KMS-11 (cell line): ENCODE measurements around the gene ZNF624.

Source experiments
- H2AFZ ChIP-seq: fragments of 200-600 bp; sonication (generic); 2 replicates; pipeline ENCODE4 v1.6.1; 2016; ENCODE audit warnings: antibody characterized with exemption, mixed run types, low read depth
- H3K27ac ChIP-seq: fragments of 200-600 bp; sonication (generic); 2 replicates; pipeline ENCODE4 v1.6.1; 2016; ENCODE audit warnings: mild to moderate bottlenecking, mixed run types
- H3K27me3 ChIP-seq: fragments of 200-600 bp; sonication (generic); 2 replicates; pipeline ENCODE4 v1.6.1; 2017; ENCODE audit warnings: mild to moderate bottlenecking, low read depth, mixed run types, moderate library complexity; ENCODE audit not compliant: insufficient read depth
- H3K36me3 ChIP-seq: fragments of 200-600 bp; sonication (generic); 2 replicates; pipeline ENCODE4 v1.6.1; 2017; ENCODE audit warnings: mild to moderate bottlenecking, mixed run types; ENCODE audit not compliant: insufficient read depth
- H3K4me1 ChIP-seq: fragments of 200-600 bp; sonication (generic); 2 replicates; pipeline ENCODE4 v1.6.1; 2016; ENCODE audit warnings: mild to moderate bottlenecking, low read depth, mixed run types; ENCODE audit not compliant: poor library complexity, severe bottlenecking
- H3K4me2 ChIP-seq: fragments of 200-600 bp; sonication (generic); 2 replicates; pipeline ENCODE4 v1.7.0; 2016; ENCODE audit warnings: mild to moderate bottlenecking, mixed run types
- H3K4me3 ChIP-seq: fragments of 200-600 bp; sonication (generic); IDR thresholded peaks from 2 replicates; pipeline ENCODE4 v1.6.1; 2017; ENCODE audit warnings: low read depth, low read length, mixed read lengths; ENCODE audit not compliant: insufficient read depth
- H3K79me2 ChIP-seq: fragments of 200-600 bp; sonication (generic); 2 replicates; pipeline ENCODE4 v1.6.1; 2016; ENCODE audit warnings: low read depth, mixed run types; ENCODE audit not compliant: insufficient read depth
- H3K9ac ChIP-seq: fragments of 200-600 bp; sonication (generic); 2 replicates; pipeline ENCODE4 v1.6.1; 2016; ENCODE audit warnings: mild to moderate bottlenecking, mixed run types
- H4K20me1 ChIP-seq: fragments of 200-600 bp; sonication (generic); 2 replicates; pipeline ENCODE4 v1.6.1; 2016; ENCODE audit warnings: mild to moderate bottlenecking, mixed run types; ENCODE audit not compliant: insufficient read depth
- TF ChIP-seq, protein P1 (sequence below): fragments of 200-600 bp; sonication (generic); conservative IDR thresholded peaks from 2 replicates; pipeline ENCODE4 v1.6.1; 2017; ENCODE audit warnings: low read depth, mild to moderate bottlenecking, antibody characterized with exemption, low read length, moderate library complexity, mixed read lengths

Gene ZNF624

DNA sequence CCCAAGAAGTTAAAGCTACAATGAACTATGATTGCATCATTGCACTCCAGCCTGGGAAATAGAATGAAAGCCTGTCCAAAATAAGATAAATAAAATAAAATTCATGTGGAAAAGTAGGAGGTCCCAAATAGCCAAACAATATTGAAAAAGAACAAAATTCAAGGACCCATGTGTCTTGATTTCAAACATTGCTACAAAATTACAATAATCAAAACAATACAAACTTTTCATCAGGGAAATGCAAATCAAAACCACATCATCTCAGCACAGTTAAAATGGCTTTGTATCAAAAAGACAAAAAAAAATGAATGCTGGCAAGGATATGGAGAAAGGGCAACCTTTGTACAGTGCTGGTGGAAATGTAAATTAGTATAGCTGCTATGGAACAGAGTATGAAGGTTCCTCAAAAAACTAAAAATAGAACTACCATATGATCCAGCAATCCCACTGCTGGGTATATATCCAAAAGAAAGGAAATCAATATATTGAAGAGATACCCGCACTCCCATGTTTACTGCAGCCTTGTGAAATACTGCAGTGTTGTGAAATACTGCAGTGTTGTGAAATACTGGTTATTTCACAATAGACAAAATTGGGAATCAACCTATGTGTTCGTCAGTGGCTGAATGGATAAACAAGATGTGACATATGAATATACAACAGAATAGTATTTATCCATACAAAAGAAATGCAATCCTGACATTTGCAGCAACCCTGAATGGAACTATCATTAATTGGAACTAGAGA, 60.1 kb downstream of the ZNF624 start:
- no peak overlapping the region for H3K4me3 ChIP-seq
- H2AFZ ChIP-seq, result no peak overlapping the region
- TF ChIP-seq, protein P1, sequence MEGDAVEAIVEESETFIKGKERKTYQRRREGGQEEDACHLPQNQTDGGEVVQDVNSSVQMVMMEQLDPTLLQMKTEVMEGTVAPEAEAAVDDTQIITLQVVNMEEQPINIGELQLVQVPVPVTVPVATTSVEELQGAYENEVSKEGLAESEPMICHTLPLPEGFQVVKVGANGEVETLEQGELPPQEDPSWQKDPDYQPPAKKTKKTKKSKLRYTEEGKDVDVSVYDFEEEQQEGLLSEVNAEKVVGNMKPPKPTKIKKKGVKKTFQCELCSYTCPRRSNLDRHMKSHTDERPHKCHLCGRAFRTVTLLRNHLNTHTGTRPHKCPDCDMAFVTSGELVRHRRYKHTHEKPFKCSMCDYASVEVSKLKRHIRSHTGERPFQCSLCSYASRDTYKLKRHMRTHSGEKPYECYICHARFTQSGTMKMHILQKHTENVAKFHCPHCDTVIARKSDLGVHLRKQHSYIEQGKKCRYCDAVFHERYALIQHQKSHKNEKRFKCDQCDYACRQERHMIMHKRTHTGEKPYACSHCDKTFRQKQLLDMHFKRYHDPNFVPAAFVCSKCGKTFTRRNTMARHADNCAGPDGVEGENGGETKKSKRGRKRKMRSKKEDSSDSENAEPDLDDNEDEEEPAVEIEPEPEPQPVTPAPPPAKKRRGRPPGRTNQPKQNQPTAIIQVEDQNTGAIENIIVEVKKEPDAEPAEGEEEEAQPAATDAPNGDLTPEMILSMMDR, result no peak

DNA sequence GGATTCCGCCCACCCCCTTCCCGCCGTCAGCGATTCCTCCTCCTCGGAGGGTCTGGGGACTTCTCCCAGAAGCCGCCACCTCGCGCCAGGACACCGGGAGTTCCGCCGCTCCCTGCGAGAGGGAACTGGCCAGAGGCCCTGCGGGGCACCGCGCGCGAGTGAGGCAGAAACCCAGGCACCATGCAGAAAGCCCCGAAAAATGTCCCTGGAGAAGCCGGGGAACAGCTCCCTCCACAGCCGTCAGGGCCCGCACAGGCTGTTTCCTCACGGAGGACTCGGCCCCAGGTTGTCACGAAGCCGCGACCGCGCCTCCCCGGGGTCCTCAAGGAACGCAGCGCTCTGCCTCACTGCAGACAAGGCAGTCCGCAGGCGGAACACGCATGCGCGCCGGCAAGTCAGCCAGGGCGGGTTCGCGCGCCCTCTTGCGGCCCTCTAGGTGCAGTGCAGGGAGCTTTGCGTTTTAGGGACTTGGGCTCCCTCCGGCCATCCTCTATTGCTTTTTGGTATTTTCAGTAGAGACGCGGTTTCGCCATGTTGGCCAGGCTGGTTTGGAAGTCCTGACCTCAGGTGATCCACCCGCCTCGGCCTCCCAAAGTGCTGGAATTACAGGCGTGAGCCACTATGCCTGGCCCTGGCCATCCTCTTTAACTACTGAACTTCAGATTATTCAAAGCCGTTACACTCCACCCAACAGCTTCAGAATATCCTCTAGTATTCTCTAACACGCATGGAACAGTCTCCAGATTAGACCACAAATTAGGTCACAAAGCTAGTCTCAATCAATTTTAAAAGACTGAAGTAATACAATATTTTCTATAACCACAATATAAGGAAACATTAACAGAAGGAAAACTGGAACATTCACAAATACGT, 64.3 kb downstream of the ZNF624 start:
- Histone ChIP-seq H3K4me1 (no peaks in the 10 kb centered on the region), H3K79me2 (no peaks in the 10 kb centered on the region)
- TF ChIP-seq, protein P1, result peak; percentile 62

More for the DNA sequence above, 60.1 kb downstream of the ZNF624 start:
- Histone ChIP-seq H3K9ac (no peak overlapping the region), H3K27me3 (no peaks in the 10 kb centered on the region), H3K4me1 (no peaks in the 10 kb centered on the region), H3K36me3 (no peaks in the 10 kb centered on the region), H3K4me2 (no peak overlapping the region), H4K20me1 (no peaks in the 10 kb centered on the region), H3K79me2 (no peaks in the 10 kb centered on the region), H3K27ac (no peak overlapping the region)

DNA sequence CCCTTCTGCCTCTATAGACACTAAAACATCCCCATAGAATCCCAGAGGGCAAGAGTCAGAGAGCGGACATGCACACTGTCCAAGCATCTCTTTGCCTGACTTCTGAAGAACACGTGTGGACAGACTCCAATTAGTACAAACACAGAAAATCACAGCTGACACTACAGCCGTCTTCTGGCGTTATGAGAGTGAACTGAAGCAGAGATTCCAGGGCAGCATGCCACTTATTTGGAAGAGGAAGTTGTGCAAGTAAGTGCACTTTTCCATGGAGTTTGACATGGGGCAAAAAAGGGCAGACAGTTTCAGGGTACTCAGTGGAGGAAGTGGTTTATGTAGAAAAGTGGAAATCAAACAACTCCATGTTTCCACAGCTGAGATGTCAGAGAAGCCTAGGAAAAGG, 67.9 kb downstream of the ZNF624 start:
- no peaks in the 10 kb centered on the region for H3K79me2 ChIP-seq

More for the DNA sequence above, 64.3 kb downstream of the ZNF624 start:
- no peak overlapping the region for H3K27ac ChIP-seq
- no peak overlapping the region for H3K9ac ChIP-seq
- H2AFZ ChIP-seq, result peak overlapping the region; percentile 81
- no peaks in the 10 kb centered on the region for H4K20me1 ChIP-seq
- H3K27me3 ChIP-seq, result no peaks in the 10 kb centered on the region
- no peak overlapping the region for H3K4me3 ChIP-seq
- peak overlapping the region; percentile 71 for H3K4me2 ChIP-seq
- no peaks in the 10 kb centered on the region for H3K36me3 ChIP-seq

DNA sequence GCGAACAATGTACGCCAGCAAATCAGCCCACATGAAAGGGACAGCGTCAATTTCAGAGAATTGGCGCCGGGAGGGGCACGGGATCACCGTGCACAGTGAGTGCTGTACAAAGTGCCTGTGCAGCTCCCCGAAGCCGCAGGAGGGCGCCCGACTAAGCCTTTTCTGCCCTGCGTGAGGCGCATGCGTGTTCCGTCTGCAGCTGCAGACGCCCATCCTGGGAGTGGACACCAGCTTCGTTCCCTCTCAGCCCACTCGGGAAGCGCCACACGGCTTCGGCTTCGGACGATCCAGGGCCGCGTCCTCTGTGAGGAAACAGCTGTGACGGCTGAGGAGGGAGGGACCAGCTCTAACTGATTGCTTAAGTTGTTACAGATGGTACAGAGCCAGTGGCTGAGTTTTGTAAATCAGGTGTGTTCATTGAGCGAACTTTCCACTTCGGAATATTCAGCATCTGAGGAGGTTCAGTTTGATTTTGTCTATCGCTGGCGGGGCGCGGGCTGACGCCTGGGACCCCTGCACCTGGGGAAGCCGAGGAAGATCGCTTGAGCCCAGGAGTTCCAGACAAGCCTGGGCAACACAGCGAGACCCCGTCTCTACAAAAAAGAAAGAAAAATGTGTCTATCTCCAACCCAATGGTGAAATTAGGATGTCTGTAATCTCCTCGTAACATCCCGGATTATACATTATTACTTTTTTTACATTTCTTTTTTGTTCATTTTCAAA, 69.2 kb downstream of the ZNF624 start:
- H3K4me2 ChIP-seq, result no peak overlapping the region
- H3K27me3 ChIP-seq, result no peaks in the 10 kb centered on the region
- H3K27ac ChIP-seq, result no peak overlapping the region
- no peaks in the 10 kb centered on the region for H4K20me1 ChIP-seq
- no peak overlapping the region for H2AFZ ChIP-seq
- no peak overlapping the region for H3K9ac ChIP-seq
- H3K4me3 ChIP-seq, result no peak overlapping the region
- no peaks in the 10 kb centered on the region for H3K4me1 ChIP-seq
- TF ChIP-seq, protein P1, result no peak
- H3K79me2 ChIP-seq, result no peaks in the 10 kb centered on the region
- H3K36me3 ChIP-seq, result no peaks in the 10 kb centered on the region

More for the DNA sequence above, 67.9 kb downstream of the ZNF624 start:
- Histone ChIP-seq H3K4me1 (no peaks in the 10 kb centered on the region), H3K27ac (no peak overlapping the region), H3K4me3 (no peak overlapping the region), H3K27me3 (no peaks in the 10 kb centered on the region), H3K9ac (no peak overlapping the region), H4K20me1 (no peaks in the 10 kb centered on the region), H3K36me3 (no peaks in the 10 kb centered on the region), H3K4me2 (no peak overlapping the region), H2AFZ (no peak overlapping the region)
- TF ChIP-seq, protein P1, result no peak
